ENCODE data around the gene SYT6.

Gene SYT6

DNA sequence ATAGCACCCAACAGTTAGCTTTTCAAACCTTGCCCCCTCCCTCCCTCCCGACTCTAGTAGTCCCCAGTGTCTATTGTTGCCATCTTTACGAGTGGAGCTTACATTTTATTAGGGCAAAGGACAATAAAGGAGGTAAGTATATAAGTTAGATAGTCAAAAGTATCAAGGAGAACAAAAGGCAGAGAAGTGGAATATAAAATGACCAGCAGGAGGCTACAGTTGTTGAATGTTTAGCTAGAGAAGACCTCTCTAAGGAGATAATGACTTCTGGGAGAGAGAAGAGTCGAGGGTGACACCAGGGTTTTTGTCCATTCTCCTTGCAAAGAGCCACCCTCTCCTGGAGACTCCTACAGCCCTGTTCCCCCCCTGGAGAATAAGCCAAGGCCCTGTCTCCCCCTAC is 48.7 kb downstream of the SYT6 start:
- Histone ChIP-seq H2AFZ (ENCODE audit: low read length) (no peak overlapping the region), H4K20me1 (ENCODE audit: insufficient read depth, low read length) (no peaks in the 10 kb centered on the region), H3K4me2 (ENCODE audit: low read depth, low read length) (no peak overlapping the region), H3K79me2 (ENCODE audit: low read length) (no peaks in the 10 kb centered on the region), H3K9ac (ENCODE audit: low read length) (no peak overlapping the region), H3K36me3 (replicated peaks; ENCODE audit: insufficient read depth, low read length) (no peaks in the 10 kb centered on the region), H3F3A (ENCODE audit: insufficient read depth, low read length) (no peaks in the 10 kb centered on the region), H3K27ac (ENCODE audit: low read length) (no peak overlapping the region), H3K4me3 (ENCODE audit: low read length) (no peak overlapping the region), H3K4me1 (ENCODE audit: low read length) (no peaks in the 10 kb centered on the region), H3K27me3 (replicated peaks; ENCODE audit: insufficient read depth, low read length) (no peaks in the 10 kb centered on the region), H3K9me3 (replicated peaks; ENCODE audit: insufficient read depth, low read length) (no peaks in the 10 kb centered on the region), H3K9me2 (replicated peaks; ENCODE audit: insufficient read depth, low read length) (no peaks in the 10 kb centered on the region)
- no peak for DNase-seq
- TF ChIP-seq EZH2 (optimal IDR thresholded peaks at IDR 0.05; ENCODE audit: low read depth, low read length), result no peak
- no peak for TF ChIP-seq EZH2phosphoT487 (IDR thresholded peaks at IDR 0.05; ENCODE audit: low read length)
- TF ChIP-seq, protein P1, sequence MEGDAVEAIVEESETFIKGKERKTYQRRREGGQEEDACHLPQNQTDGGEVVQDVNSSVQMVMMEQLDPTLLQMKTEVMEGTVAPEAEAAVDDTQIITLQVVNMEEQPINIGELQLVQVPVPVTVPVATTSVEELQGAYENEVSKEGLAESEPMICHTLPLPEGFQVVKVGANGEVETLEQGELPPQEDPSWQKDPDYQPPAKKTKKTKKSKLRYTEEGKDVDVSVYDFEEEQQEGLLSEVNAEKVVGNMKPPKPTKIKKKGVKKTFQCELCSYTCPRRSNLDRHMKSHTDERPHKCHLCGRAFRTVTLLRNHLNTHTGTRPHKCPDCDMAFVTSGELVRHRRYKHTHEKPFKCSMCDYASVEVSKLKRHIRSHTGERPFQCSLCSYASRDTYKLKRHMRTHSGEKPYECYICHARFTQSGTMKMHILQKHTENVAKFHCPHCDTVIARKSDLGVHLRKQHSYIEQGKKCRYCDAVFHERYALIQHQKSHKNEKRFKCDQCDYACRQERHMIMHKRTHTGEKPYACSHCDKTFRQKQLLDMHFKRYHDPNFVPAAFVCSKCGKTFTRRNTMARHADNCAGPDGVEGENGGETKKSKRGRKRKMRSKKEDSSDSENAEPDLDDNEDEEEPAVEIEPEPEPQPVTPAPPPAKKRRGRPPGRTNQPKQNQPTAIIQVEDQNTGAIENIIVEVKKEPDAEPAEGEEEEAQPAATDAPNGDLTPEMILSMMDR (IDR thresholded peaks at IDR 0.05; ENCODE audit: low read length), result no peak

DNA sequence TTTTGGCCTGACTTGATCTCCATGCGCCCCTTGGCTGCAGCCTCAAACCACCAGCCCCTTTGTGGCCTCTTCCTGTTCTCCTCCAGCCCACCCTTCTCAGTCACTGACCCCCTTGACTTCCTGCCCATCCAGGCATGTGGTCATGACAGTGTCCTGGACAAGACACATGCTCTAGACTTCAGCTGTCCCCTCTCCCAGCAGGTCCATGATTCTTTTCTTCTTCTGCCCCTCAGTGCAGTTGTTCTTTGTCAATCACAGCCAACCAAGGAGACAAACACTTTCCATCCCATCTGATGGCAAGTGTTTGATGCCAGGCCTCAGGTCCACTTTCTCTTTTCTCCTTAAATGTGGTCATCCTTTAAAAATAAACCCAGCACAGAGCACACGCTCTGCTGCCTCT is 49.7 kb downstream of the SYT6 start:
- H2AFZ ChIP-seq (ENCODE audit: low read length), result no peak overlapping the region
- no peaks in the 10 kb centered on the region for H3K4me1 ChIP-seq (ENCODE audit: low read length)
- H3K4me3 ChIP-seq (ENCODE audit: low read length), result no peak overlapping the region
- TF ChIP-seq EZH2phosphoT487 (IDR thresholded peaks at IDR 0.05; ENCODE audit: low read length), result no peak
- no peak for TF ChIP-seq EZH2 (optimal IDR thresholded peaks at IDR 0.05; ENCODE audit: low read depth, low read length)
- TF ChIP-seq, protein P1 (IDR thresholded peaks at IDR 0.05; ENCODE audit: low read length), result no peak
- H3K27ac ChIP-seq (ENCODE audit: low read length), result no peak overlapping the region
- H3K27me3 ChIP-seq (replicated peaks; ENCODE audit: insufficient read depth, low read length), result no peaks in the 10 kb centered on the region
- H3K9ac ChIP-seq (ENCODE audit: low read length), result no peak overlapping the region
- no peak overlapping the region for H3K4me2 ChIP-seq (ENCODE audit: low read depth, low read length)
- H3F3A ChIP-seq (ENCODE audit: insufficient read depth, low read length), result no peaks in the 10 kb centered on the region
- no peaks in the 10 kb centered on the region for H3K9me3 ChIP-seq (replicated peaks; ENCODE audit: insufficient read depth, low read length)
- H3K36me3 ChIP-seq (replicated peaks; ENCODE audit: insufficient read depth, low read length), result no peaks in the 10 kb centered on the region
- no peaks in the 10 kb centered on the region for H4K20me1 ChIP-seq (ENCODE audit: insufficient read depth, low read length)
- no peaks in the 10 kb centered on the region for H3K79me2 ChIP-seq (ENCODE audit: low read length)
- no peak for DNase-seq
- H3K9me2 ChIP-seq (replicated peaks; ENCODE audit: insufficient read depth, low read length), result no peaks in the 10 kb centered on the region

DNA sequence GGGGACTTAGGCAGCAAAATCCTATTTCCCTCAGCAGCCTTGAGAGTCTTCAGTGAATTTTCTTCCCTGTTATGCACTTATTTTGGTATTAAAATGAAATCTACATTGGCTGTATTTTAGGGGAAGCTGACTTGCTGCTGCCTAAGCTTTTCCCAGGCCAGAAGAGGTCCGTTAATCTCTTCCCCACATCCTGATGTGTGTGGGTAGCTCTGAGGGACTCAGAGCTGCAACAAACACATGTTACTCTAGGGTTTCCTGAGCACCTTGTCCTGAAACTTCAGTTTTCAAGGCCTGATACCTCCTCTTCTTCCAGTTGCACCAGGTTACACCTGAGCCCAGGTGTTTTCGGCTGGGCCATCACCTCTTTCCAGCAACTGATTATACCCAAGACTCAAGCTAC is 51.5 kb downstream of the SYT6 start:
- Histone ChIP-seq H3F3A (ENCODE audit: insufficient read depth, low read length) (no peaks in the 10 kb centered on the region), H3K4me3 (ENCODE audit: low read length) (no peak overlapping the region), H3K4me1 (ENCODE audit: low read length) (no peaks in the 10 kb centered on the region), H3K9me2 (replicated peaks; ENCODE audit: insufficient read depth, low read length) (no peaks in the 10 kb centered on the region), H3K4me2 (ENCODE audit: low read depth, low read length) (no peak overlapping the region), H3K79me2 (ENCODE audit: low read length) (no peaks in the 10 kb centered on the region), H3K27me3 (replicated peaks; ENCODE audit: insufficient read depth, low read length) (no peaks in the 10 kb centered on the region), H3K36me3 (replicated peaks; ENCODE audit: insufficient read depth, low read length) (no peaks in the 10 kb centered on the region), H3K27ac (ENCODE audit: low read length) (no peak overlapping the region), H2AFZ (ENCODE audit: low read length) (no peak overlapping the region), H3K9me3 (replicated peaks; ENCODE audit: insufficient read depth, low read length) (no peaks in the 10 kb centered on the region), H3K9ac (ENCODE audit: low read length) (no peak overlapping the region), H4K20me1 (ENCODE audit: insufficient read depth, low read length) (no peaks in the 10 kb centered on the region)
- TF ChIP-seq, protein P1 (IDR thresholded peaks at IDR 0.05; ENCODE audit: low read length), result no peak
- TF ChIP-seq EZH2 (optimal IDR thresholded peaks at IDR 0.05; ENCODE audit: low read depth, low read length) (no peak), EZH2phosphoT487 (IDR thresholded peaks at IDR 0.05; ENCODE audit: low read length) (no peak)
- no peak for DNase-seq

Measured in MM.1S (cell line).